GM19099 (cell line): ENCODE data around the gene SCAP.

Source experiments
- POLR2A ChIP-seq: IDR thresholded peaks from 3 replicates; pipeline ENCODE4 v1.6.1; 2011; ENCODE audit warnings: low read depth; ENCODE audit not compliant: insufficient read length; ENCODE audit errors: extremely low read depth

Gene SCAP

GRCh38 chr3:47399531-47400270 is 76.0 kb downstream of the SCAP start:
- TF ChIP-seq POLR2A = no peak

GRCh38 chr3:47399016-47399415 is 76.7 kb downstream of the SCAP start:
- no peak for TF ChIP-seq POLR2A

- no peak for TF ChIP-seq POLR2A
Observed at GRCh38 chr3:47398228-47398627, 77.5 kb downstream of the SCAP start.

- TF ChIP-seq POLR2A = no peak
Observed at GRCh38 chr3:47394881-47395280, 80.9 kb downstream of the SCAP start.

GRCh38 chr3:47394140-47394870 is 81.4 kb downstream of the SCAP start:
- no peak for TF ChIP-seq POLR2A

- no peak for TF ChIP-seq POLR2A
Observed at GRCh38 chr3:47392933-47393332, 82.8 kb downstream of the SCAP start.

- no peak for TF ChIP-seq POLR2A
Observed at GRCh38 chr3:47385796-47386195, 89.9 kb downstream of the SCAP start.

GRCh38 chr3:47385007-47385406 is 90.7 kb downstream of the SCAP start:
- TF ChIP-seq POLR2A = no peak

- TF ChIP-seq POLR2A = no peak
Observed at GRCh38 chr3:47384425-47384824, 91.3 kb downstream of the SCAP start.

GRCh38 chr3:47381317-47382157 is 94.2 kb downstream of the SCAP start:
- TF ChIP-seq POLR2A = peak; percentile 50

- TF ChIP-seq POLR2A = peak; percentile 96
Observed at GRCh38 chr3:47380601-47381316, 95.0 kb downstream of the SCAP start, which contains the start of gene PTPN23. Gene PTPN23, plus strand, starts transcription at chr3:47381021. Its CDS starts 76 bp downstream, at chr3:47381097.

GRCh38 chr3:47380026-47380600 is 95.6 kb downstream of the SCAP start:
- no peak for TF ChIP-seq POLR2A

- no peak for TF ChIP-seq POLR2A
Observed at GRCh38 chr3:47379411-47379899, 96.3 kb downstream of the SCAP start.

- TF ChIP-seq POLR2A = no peak
Observed at GRCh38 chr3:47378869-47379268, 96.9 kb downstream of the SCAP start.
